Urinary bladder (tissue), 4 donors: ENCODE measurements around the gene ANKRD55. TPM values are rescaled to one million over a fixed set of nuclear protein-coding genes. Genes with fewer than 3 reads are reported as not detected.

Experiments used
- DNase-seq: peaks from one replicate; pipeline ENCODE4 v3.0.0-alpha.2; 2015; ENCODE audit errors: extremely low spot score
- H3K27ac ChIP-seq: one replicate; pipeline ENCODE4 v1.5.1; 2013; ENCODE audit warnings: low read depth, mild to moderate bottlenecking, moderate library complexity
- H3K36me3 ChIP-seq: one replicate; pipeline ENCODE4 v1.6.1; 2013; ENCODE audit warnings: mild to moderate bottlenecking, moderate library complexity; ENCODE audit not compliant: insufficient read depth
- H3K4me1 ChIP-seq: one replicate; pipeline ENCODE4 v1.6.1; 2013; ENCODE audit warnings: mild to moderate bottlenecking, moderate library complexity; ENCODE audit not compliant: insufficient read depth
- H3K4me3 ChIP-seq: one replicate; pipeline ENCODE4 v1.5.1; 2013; ENCODE audit warnings: low read depth, low read length
- WGBS: extraction: QIAGEN DNeasy Blood & Tissue Kit; methylation state at CpG from one replicate; pipeline ENCODE4 v1.1.7; 2013; 5-methylcytosine and 5-hydroxymethylcytosine counted together
- polyA plus RNA-seq: library from polyadenylated mRNA; stranded (reverse); fragments of 200-250 nt; gene quantifications from one replicate; pipeline ENCODE4 v1.2.3, GENCODE V29; 2013
- total RNA-seq: library from RNA; depleted of rRNA; stranded (reverse); fragments of >200 nt; gene quantifications from one replicate; pipeline ENCODE4 v1.2.3, GENCODE V29; 2014
- donor health status: healthy with polysubstance abuse.
- donor health status: healthy.

The ANKRD55 gene
- total and polyA plus RNA-seq, 2 donors = 0.05 TPM; not detected in 1

GRCh38 chr5:56100439-56101176 is 132.5 kb downstream of the ANKRD55 start:
- H3K4me3 ChIP-seq = no peak overlapping the region
- 68% methylated on average over 3 of the region's 3 CpGs for WGBS
- no peaks in the 10 kb centered on the region for H3K36me3 ChIP-seq
- no peak for DNase-seq
- H3K27ac ChIP-seq = no peak overlapping the region
- no peaks in the 10 kb centered on the region for H3K4me1 ChIP-seq

- 75% methylated on average over 2 of the region's 2 CpGs for WGBS
- no peak overlapping the region for H3K4me3 ChIP-seq
- H3K36me3 ChIP-seq = no peaks in the 10 kb centered on the region
- H3K4me1 ChIP-seq = no peaks in the 10 kb centered on the region
- no peak for DNase-seq
- no peak overlapping the region for H3K27ac ChIP-seq
Measured at GRCh38 chr5:56099346-56099745, 133.8 kb downstream of the ANKRD55 start.

GRCh38 chr5:56097055-56097454 is 136.1 kb downstream of the ANKRD55 start:
- Histone ChIP-seq H3K4me1 (no peaks in the 10 kb centered on the region), H3K36me3 (no peaks in the 10 kb centered on the region), H3K27ac (no peak overlapping the region), H3K4me3 (no peak overlapping the region)
- no peak for DNase-seq
- 87% methylated on average over 3 of the region's 3 CpGs for WGBS

GRCh38 chr5:56095579-56096102 is 137.5 kb downstream of the ANKRD55 start:
- DNase-seq = no peak
- no peaks in the 10 kb centered on the region for H3K4me1 ChIP-seq

GRCh38 chr5:56094579-56095361 is 138.4 kb downstream of the ANKRD55 start:
- no peak overlapping the region for H3K4me3 ChIP-seq
- H3K4me1 ChIP-seq = no peaks in the 10 kb centered on the region
- no peak for DNase-seq
- H3K36me3 ChIP-seq = no peaks in the 10 kb centered on the region
- H3K27ac ChIP-seq = no peak overlapping the region
- WGBS = 92% methylated on average over 10 of the region's 10 CpGs

More at GRCh38 chr5:56095579-56096102, 137.5 kb downstream of the ANKRD55 start:
- WGBS = 87% methylated on average over 3 of the region's 3 CpGs
- Histone ChIP-seq H3K4me3 (no peak overlapping the region), H3K36me3 (no peaks in the 10 kb centered on the region), H3K27ac (no peak overlapping the region)

GRCh38 chr5:56093970-56094369 is 139.2 kb downstream of the ANKRD55 start:
- no peaks in the 10 kb centered on the region for H3K4me1 ChIP-seq
- no peak for DNase-seq
- H3K27ac ChIP-seq = no peak overlapping the region
- no peaks in the 10 kb centered on the region for H3K36me3 ChIP-seq
- H3K4me3 ChIP-seq = no peak overlapping the region
- 94% methylated on average over 2 of the region's 2 CpGs for WGBS

- DNase-seq = no peak
- H3K27ac ChIP-seq = no peak overlapping the region
- no peak overlapping the region for H3K4me3 ChIP-seq
- H3K36me3 ChIP-seq = no peaks in the 10 kb centered on the region
- H3K4me1 ChIP-seq = no peaks in the 10 kb centered on the region
- WGBS = 92% methylated on average over 5 of the region's 5 CpGs
Measured at GRCh38 chr5:56092115-56092514, 141.0 kb downstream of the ANKRD55 start.

GRCh38 chr5:56091664-56092063 is 141.5 kb downstream of the ANKRD55 start:
- Histone ChIP-seq H3K27ac (no peak overlapping the region), H3K36me3 (no peaks in the 10 kb centered on the region), H3K4me3 (no peak overlapping the region), H3K4me1 (no peaks in the 10 kb centered on the region)
- no peak for DNase-seq

- Histone ChIP-seq H3K27ac (no peak overlapping the region), H3K4me1 (no peaks in the 10 kb centered on the region), H3K4me3 (no peak overlapping the region), H3K36me3 (no peaks in the 10 kb centered on the region)
- no peak for DNase-seq
- WGBS = 97% methylated on average over 7 of the region's 7 CpGs
Measured at GRCh38 chr5:56090793-56091460, 142.2 kb downstream of the ANKRD55 start.

- H3K4me1 ChIP-seq = no peaks in the 10 kb centered on the region
- no peak for DNase-seq
- no peak overlapping the region for H3K27ac ChIP-seq
- 82% methylated on average over 5 of the region's 5 CpGs for WGBS
- no peak overlapping the region for H3K4me3 ChIP-seq
- no peaks in the 10 kb centered on the region for H3K36me3 ChIP-seq
Measured at GRCh38 chr5:56088967-56089829, 143.9 kb downstream of the ANKRD55 start.

GRCh38 chr5:56088431-56088949 is 144.6 kb downstream of the ANKRD55 start:
- Histone ChIP-seq H3K4me1 (no peaks in the 10 kb centered on the region), H3K36me3 (no peaks in the 10 kb centered on the region), H3K27ac (no peak overlapping the region), H3K4me3 (no peak overlapping the region)
- DNase-seq = no peak
- 64% methylated on average over 4 of the region's 4 CpGs for WGBS

- no peaks in the 10 kb centered on the region for H3K4me1 ChIP-seq
Measured at GRCh38 chr5:56085193-56085592, 147.9 kb downstream of the ANKRD55 start.

More at GRCh38 chr5:56085193-56085592, 147.9 kb downstream of the ANKRD55 start:
- Histone ChIP-seq H3K27ac (no peak overlapping the region), H3K4me3 (no peak overlapping the region), H3K36me3 (no peaks in the 10 kb centered on the region)
- no peak for DNase-seq
- 37% methylated on average over 3 of the region's 3 CpGs for WGBS
